Measurements from ENCODE around the gene TULP3.
"Not testable (repeated sequence)": the region's sequence is repeated elsewhere in the genome, so short reads cannot be mapped to it uniquely, and the experiment has no call there.

The TULP3 gene

GRCh38 chr12:2860170-2860569 is 30.5 kb upstream of the TULP3 start:
- H3K36me3 ChIP-seq (ENCODE audit: insufficient read depth, low read length): peaks cover 18% of the 10 kb centered on the region
- no peaks in the 10 kb centered on the region for H3K4me1 ChIP-seq (ENCODE audit: insufficient read depth, low read length)
- no peaks in the 10 kb centered on the region for H3K9me3 ChIP-seq (ENCODE audit: control insufficient read depth, insufficient read depth, low read length)
- H3K9ac ChIP-seq (ENCODE audit: low read depth, low read length): no peak overlapping the region

GRCh38 chr12:2862876-2863275 is 27.8 kb upstream of the TULP3 start:
- Histone ChIP-seq H3K9ac (ENCODE audit: low read depth, low read length) (no peak overlapping the region), H3K36me3 (ENCODE audit: insufficient read depth, low read length) (peaks cover 38% of the 10 kb centered on the region), H3K4me1 (ENCODE audit: insufficient read depth, low read length) (no peaks in the 10 kb centered on the region), H3K9me3 (ENCODE audit: control insufficient read depth, insufficient read depth, low read length) (no peaks in the 10 kb centered on the region)

- H3K4me1 ChIP-seq (ENCODE audit: insufficient read depth, low read length); H3K9ac ChIP-seq (ENCODE audit: low read depth, low read length); H3K9me3 ChIP-seq (ENCODE audit: control insufficient read depth, insufficient read depth, low read length): not testable (repeated sequence)
- peaks cover 43% of the 10 kb centered on the region for H3K36me3 ChIP-seq (ENCODE audit: insufficient read depth, low read length)
These were observed 27.3 kb upstream of the TULP3 start for GRCh38 chr12:2863402-2863801.

GRCh38 chr12:2864198-2864597 is 26.5 kb upstream of the TULP3 start:
- H3K4me1 ChIP-seq (ENCODE audit: insufficient read depth, low read length): no peaks in the 10 kb centered on the region
- no peaks in the 10 kb centered on the region for H3K9me3 ChIP-seq (ENCODE audit: control insufficient read depth, insufficient read depth, low read length)
- peaks cover 44% of the 10 kb centered on the region for H3K36me3 ChIP-seq (ENCODE audit: insufficient read depth, low read length)
- no peak overlapping the region for H3K9ac ChIP-seq (ENCODE audit: low read depth, low read length)

- not testable (repeated sequence) for H3K9ac ChIP-seq (ENCODE audit: low read depth, low read length); H3K9me3 ChIP-seq (ENCODE audit: control insufficient read depth, insufficient read depth, low read length); H3K4me1 ChIP-seq (ENCODE audit: insufficient read depth, low read length)
- H3K36me3 ChIP-seq (ENCODE audit: insufficient read depth, low read length): peaks cover 53% of the 10 kb centered on the region
These were observed 21.6 kb upstream of the TULP3 start for GRCh38 chr12:2868986-2869632.

GRCh38 chr12:2876431-2877046 is 14.2 kb upstream of the TULP3 start:
- H3K9me3 ChIP-seq (ENCODE audit: control insufficient read depth, insufficient read depth, low read length): no peaks in the 10 kb centered on the region
- peak overlapping the region; percentile 100 for H3K9ac ChIP-seq (ENCODE audit: low read depth, low read length)
- peaks cover 5% of the 10 kb centered on the region; the same call in 1 of the 2 replicates for H3K4me1 ChIP-seq (ENCODE audit: insufficient read depth, low read length)
- H3K36me3 ChIP-seq (ENCODE audit: insufficient read depth, low read length): peaks cover 27% of the 10 kb centered on the region

GRCh38 chr12:2877047-2877952 is 13.4 kb upstream of the TULP3 start, which contains the start of the genes FOXM1 and RHNO1:
FOXM1 (minus strand) TSS chr12:2877174; CDS start chr12:2874478, 2,696 bp downstream.
RHNO1 (plus strand) TSS chr12:2877223; CDS start chr12:2885367, 8,144 bp downstream.
- H3K9me3 ChIP-seq (ENCODE audit: control insufficient read depth, insufficient read depth, low read length): no peaks in the 10 kb centered on the region
- H3K4me1 ChIP-seq (ENCODE audit: insufficient read depth, low read length): peaks cover 5% of the 10 kb centered on the region; the same call in 1 of the 2 replicates
- H3K9ac ChIP-seq (ENCODE audit: low read depth, low read length): peak within 1 kb of the TSS; percentile 100
- H3K36me3 ChIP-seq (ENCODE audit: insufficient read depth, low read length): peaks cover 22% of the 10 kb centered on the region

- H3K4me1 ChIP-seq (ENCODE audit: insufficient read depth, low read length): peaks cover 5% of the 10 kb centered on the region; the same call in 1 of the 2 replicates
- peaks cover 18% of the 10 kb centered on the region; the same call in 1 of the 2 replicates for H3K36me3 ChIP-seq (ENCODE audit: insufficient read depth, low read length)
- peak overlapping the region; percentile 100 for H3K9ac ChIP-seq (ENCODE audit: low read depth, low read length)
- H3K9me3 ChIP-seq (ENCODE audit: control insufficient read depth, insufficient read depth, low read length): no peaks in the 10 kb centered on the region
These were observed 12.5 kb upstream of the TULP3 start for GRCh38 chr12:2877953-2878732.

- peaks cover 10% of the 10 kb centered on the region; the same call in 1 of the 2 replicates for H3K36me3 ChIP-seq (ENCODE audit: insufficient read depth, low read length)
- no peaks in the 10 kb centered on the region for H3K9me3 ChIP-seq (ENCODE audit: control insufficient read depth, insufficient read depth, low read length)
- H3K4me1 ChIP-seq (ENCODE audit: insufficient read depth, low read length): peaks cover 8% of the 10 kb centered on the region; the same call in 1 of the 2 replicates
- no peak overlapping the region; the same call in 1 of the 2 replicates for H3K9ac ChIP-seq (ENCODE audit: low read depth, low read length)
These were observed 10.8 kb upstream of the TULP3 start for GRCh38 chr12:2879853-2880252.

GRCh38 chr12:2884810-2885209 is 5.9 kb upstream of the TULP3 start:
- no peaks in the 10 kb centered on the region for H3K9me3 ChIP-seq (ENCODE audit: control insufficient read depth, insufficient read depth, low read length)
- H3K36me3 ChIP-seq (ENCODE audit: insufficient read depth, low read length): peaks cover 24% of the 10 kb centered on the region
- H3K9ac ChIP-seq (ENCODE audit: low read depth, low read length): no peak overlapping the region
- H3K4me1 ChIP-seq (ENCODE audit: insufficient read depth, low read length): peaks cover 5% of the 10 kb centered on the region; the same call in 1 of the 2 replicates

GRCh38 chr12:2886768-2887450 is 3.8 kb upstream of the TULP3 start:
- Histone ChIP-seq H3K9ac (ENCODE audit: low read depth, low read length) (no peak overlapping the region), H3K36me3 (ENCODE audit: insufficient read depth, low read length) (peaks cover 19% of the 10 kb centered on the region), H3K4me1 (ENCODE audit: insufficient read depth, low read length) (peaks cover 5% of the 10 kb centered on the region), H3K9me3 (ENCODE audit: control insufficient read depth, insufficient read depth, low read length) (no peaks in the 10 kb centered on the region)

GRCh38 chr12:2890001-2890387 is 697 bp upstream of the TULP3 start:
- Histone ChIP-seq H3K9me3 (ENCODE audit: control insufficient read depth, insufficient read depth, low read length) (no peaks in the 10 kb centered on the region), H3K36me3 (ENCODE audit: insufficient read depth, low read length) (peaks cover 19% of the 10 kb centered on the region)

More at GRCh38 chr12:2890001-2890387, 697 bp upstream of the TULP3 start:
- Histone ChIP-seq H3K9ac (ENCODE audit: low read depth, low read length) (peak overlapping the region; percentile 94), H3K4me1 (ENCODE audit: insufficient read depth, low read length) (peaks cover 4% of the 10 kb centered on the region)

All from ES-I3 (cell line).